D721Med (cell line): ENCODE data around the gene LPAR5.

Experiments
- DNase-seq: peaks from one replicate; pipeline ENCODE4 v3.0.0; 2011; ENCODE audit warnings: low spot score; ENCODE audit not compliant: insufficient read length
- FAIRE-seq: peaks from 2 replicates; lab custom pipeline; 2011; peaks lifted over from hg19 to GRCh38; lab: Jason Lieb, UNC
- TF ChIP-seq, protein P1 (sequence below): IDR thresholded peaks from 2 replicates; pipeline ENCODE4 v1.5.1; 2012; ENCODE audit warnings: mild to moderate bottlenecking, control low read depth; ENCODE audit not compliant: insufficient read depth; ENCODE audit errors: missing control alignments

The LPAR5 gene

DNA sequence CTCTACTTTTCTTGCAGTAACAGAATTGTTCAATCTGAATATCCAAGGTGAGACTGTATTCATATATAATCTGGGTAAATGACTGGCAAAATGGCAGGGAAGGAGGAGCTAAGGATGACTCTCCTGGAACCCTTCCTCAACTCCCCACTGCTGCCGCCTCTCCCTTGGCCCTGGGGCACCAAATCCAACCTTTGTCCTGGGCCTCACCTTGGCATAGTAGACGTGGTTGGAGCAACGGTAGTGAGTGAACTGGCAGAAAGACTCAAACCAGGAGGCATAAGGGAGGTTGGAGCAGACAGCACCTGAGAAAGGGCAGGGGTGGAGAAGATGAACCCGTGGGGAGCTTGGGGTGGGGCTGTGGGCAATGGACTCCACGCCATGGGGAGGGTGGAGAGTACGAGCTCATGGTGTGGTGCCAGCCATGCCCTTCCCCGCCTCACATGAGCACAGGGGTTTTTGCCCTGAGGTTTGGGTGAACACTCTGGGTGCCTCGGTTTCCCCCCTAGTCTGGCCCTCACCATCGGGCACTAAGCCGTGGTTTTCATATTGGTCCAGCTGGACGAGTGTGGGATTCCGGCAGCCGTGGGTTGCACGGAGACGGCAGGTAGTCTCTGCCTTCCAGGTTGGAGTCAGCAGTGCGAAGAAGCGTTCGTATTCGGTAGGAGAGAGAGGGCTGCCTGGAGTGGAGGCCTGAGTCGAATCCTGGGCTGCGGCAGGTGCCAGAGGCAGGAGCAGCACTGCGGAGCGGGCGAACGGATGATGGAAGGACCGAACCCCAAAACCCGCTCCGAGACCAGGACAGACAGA, 10.7 kb upstream of the LPAR5 start:
- TF ChIP-seq, protein P1, sequence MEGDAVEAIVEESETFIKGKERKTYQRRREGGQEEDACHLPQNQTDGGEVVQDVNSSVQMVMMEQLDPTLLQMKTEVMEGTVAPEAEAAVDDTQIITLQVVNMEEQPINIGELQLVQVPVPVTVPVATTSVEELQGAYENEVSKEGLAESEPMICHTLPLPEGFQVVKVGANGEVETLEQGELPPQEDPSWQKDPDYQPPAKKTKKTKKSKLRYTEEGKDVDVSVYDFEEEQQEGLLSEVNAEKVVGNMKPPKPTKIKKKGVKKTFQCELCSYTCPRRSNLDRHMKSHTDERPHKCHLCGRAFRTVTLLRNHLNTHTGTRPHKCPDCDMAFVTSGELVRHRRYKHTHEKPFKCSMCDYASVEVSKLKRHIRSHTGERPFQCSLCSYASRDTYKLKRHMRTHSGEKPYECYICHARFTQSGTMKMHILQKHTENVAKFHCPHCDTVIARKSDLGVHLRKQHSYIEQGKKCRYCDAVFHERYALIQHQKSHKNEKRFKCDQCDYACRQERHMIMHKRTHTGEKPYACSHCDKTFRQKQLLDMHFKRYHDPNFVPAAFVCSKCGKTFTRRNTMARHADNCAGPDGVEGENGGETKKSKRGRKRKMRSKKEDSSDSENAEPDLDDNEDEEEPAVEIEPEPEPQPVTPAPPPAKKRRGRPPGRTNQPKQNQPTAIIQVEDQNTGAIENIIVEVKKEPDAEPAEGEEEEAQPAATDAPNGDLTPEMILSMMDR: no peak
- DNase-seq (no peak), FAIRE-seq (no peak)

DNA sequence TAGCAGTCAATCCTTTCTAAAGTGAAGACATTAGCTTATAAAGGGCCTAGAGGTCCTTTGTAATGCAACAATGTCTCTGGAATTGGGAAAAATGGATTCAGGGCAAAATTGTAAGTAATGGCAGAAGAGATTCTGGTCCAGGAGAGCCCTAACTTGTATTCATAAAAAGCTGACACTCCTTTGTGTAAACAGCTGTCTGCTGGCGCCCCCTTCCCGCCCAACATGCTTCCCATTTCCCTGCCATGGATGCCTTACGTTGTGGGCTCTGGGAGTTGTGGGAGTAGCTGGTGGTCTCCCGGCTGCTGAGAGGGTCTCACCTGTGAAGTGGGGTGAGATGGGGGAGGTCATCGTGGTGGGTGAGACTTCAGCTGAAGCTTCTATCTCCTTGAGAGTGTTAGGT, 9.1 kb upstream of the LPAR5 start:
- DNase-seq (no peak), FAIRE-seq (no peak)

DNA sequence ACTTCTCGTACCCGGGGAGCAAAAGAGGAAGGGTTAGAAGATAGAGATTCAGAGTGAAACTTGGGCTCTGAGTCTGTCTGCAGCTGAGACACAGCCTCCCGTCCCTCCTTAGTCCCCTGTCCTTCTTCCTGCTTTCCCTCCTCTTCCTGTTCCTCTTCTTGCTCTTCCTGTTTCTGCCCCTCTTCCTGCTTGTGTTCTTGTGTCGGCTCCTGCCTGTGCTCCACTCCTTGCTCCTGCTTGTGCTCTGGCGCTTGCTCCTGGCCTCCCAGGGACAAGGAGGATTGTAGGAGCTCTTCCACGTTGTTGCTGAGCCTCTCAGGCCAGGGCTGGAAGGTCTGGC, 8.5 kb upstream of the LPAR5 start:
- FAIRE-seq: no peak
- TF ChIP-seq, protein P1: no peak
- DNase-seq: no peak

More for the DNA sequence above, 9.1 kb upstream of the LPAR5 start:
- TF ChIP-seq, protein P1: peak; percentile 61

DNA sequence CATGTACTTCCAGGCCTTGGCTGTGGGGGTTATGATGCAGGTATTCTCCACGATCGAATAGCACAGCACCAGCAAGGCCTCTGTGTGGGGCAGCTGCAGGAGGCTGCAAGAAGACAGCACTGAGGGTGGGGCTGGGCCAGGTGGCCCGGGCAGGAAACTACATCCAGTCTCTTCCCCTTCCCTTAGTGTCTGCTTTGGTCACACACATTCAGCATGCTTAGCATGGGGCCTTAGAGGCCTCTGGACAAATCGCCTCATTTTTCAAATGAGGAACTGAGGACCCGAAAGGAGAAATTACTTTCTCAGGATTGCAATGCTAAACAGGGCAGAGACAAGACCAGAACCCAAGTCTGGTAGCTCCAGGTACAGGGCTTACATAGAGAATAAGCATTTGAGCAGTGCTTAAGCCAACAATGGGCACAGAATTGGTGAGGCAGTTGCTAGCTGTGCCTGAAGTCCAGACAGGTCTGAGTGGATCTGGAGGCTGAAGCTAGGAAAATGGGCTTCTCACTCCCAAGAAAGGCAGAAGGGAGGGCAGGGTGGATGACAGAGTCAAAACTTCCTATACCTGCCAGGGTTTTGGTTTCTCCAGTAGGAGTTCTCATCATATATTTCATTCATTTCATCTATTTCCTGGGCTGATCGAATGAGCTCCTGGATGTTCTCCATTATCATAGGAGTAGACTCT, 8.0 kb upstream of the LPAR5 start:
- DNase-seq (no peak), FAIRE-seq (no peak)
- TF ChIP-seq, protein P1: no peak

DNA sequence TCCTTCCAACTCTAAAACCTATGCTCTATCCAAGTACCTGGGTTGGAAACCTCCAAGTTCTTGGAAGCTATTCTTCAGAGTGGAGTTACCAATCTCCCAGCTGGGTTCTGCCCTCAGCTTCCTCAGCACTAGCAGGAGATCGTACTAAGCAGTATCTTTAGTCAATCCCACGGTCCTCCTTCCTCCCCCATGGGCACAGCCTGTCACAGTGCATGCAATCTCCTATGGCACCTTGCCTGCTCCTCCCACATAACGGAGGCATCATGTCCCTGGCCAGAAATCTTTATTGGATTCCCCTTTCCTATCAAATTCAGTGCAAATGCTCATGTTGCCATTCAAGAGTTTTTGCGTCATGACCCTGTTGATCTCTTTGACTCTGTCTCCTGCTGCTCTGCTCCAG, 5.4 kb upstream of the LPAR5 start:
- DNase-seq: no peak
- no peak for FAIRE-seq
- TF ChIP-seq, protein P1: no peak

DNA sequence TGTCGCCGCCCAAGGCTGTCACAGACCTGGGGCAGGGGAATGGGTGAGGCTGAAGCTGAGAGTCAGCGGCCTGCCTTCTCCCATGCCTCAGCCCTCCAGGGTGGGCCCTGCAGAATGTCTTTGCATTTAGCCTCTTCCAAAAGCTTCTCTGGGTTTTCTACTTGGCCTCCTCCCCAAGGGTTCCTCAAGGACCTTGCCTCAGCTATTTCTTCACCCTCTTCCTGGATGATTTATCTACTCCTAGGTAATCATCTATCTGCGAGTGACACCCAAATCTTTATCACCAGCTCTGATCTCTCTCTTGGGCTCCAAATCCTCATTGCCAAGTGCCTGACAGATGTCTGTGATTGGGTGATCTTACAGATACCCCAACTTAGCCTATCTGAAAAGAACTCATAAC, 4.7 kb upstream of the LPAR5 start:
- no peak for DNase-seq
- TF ChIP-seq, protein P1: no peak
- no peak for FAIRE-seq
